ENCODE results near the gene UNC45A. TPM values are rescaled to one million over a fixed set of nuclear protein-coding genes. Genes with fewer than 3 reads are reported as not detected.

UNC45A gene
- total and polyA plus RNA-seq, 2 of the 13 experiments (the other 11 are each of a cell fraction or from before 2014, with no cell fraction given) = 33.8 to 39.7 TPM

DNA sequence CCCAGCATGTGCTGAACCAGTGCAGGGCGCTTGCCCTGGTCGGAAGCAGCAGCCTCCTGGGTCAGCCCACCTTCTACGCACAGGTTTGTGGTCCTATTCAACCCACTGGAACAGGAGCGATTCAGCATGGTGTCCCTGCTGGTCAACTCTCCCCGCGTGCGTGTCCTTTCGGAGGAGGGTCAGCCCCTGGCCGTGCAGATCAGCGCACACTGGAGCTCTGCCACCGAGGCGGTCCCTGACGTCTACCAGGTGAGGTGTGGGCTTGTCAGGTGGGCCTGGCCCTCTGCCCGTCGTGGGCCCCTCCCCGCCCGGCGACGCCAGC is 23.8 kb upstream of the UNC45A start:
- no peak for FAIRE-seq
- 97% methylated on average over 9 of the region's 19 CpGs for WGBS (ENCODE audit: low lambda C conversion rate)
- intact Hi-C loops (cut with micrococcal nuclease; ENCODE audit: unreplicated experiment) (no loop called here), in situ Hi-C loops (cut with HindIII; ENCODE audit: extremely low pct_ligation_motif_present, low pct_unique_long_range_greater_than_20kb) (no loop called here)
- DNase-seq (ENCODE audit: low spot score) = no peak
- Histone ChIP-seq H4K20me1 (ENCODE audit: insufficient read depth, low read length) (no peaks in the 10 kb centered on the region), H3K4me2 (ENCODE audit: low read depth, low read length) (no peak overlapping the region), H3K79me2 (ENCODE audit: insufficient read depth, low read length) (no peaks in the 10 kb centered on the region), H2AFZ (ENCODE audit: low read length) (no peak overlapping the region), H3K9me3 (ENCODE audit: low read length) (no peaks in the 10 kb centered on the region), H3K27ac (ENCODE audit: extremely low read length, insufficient read depth, low read length) (no peak overlapping the region), H3K36me3 (replicated peaks in 1 of 2; ENCODE audit: control insufficient read depth in 1 of 2, insufficient read depth in 2 of 2, low read length in 2 of 2) (peaks cover 22 to 73% of the 10 kb centered on the region in 2 experiments), H3K4me1 (ENCODE audit: insufficient read depth, low read length) (no peaks in the 10 kb centered on the region), H3K27me3 (ENCODE audit: control insufficient read depth in 1 of 2, insufficient read depth in 2 of 2, low read length in 2 of 2) (no peaks in the 10 kb centered on the region), H3K4me3 (replicated peaks in 1 of 3; ENCODE audit: insufficient read depth in 1 of 3, low read depth in 2 of 3, low read length in 3 of 3) (no peak overlapping the region), H3K9ac (ENCODE audit: insufficient read depth, low read depth, low read length) (no peak overlapping the region)
- no TSS peak for BruUV-seq (replicated peaks)
- ChIA-PET CTCF (ENCODE audit: low intra/inter-chr PET ratio, low total read pairs) (no interaction called here), POLR2A (no interaction called here)
- no peak for ATAC-seq
- TF ChIP-seq, protein P1, sequence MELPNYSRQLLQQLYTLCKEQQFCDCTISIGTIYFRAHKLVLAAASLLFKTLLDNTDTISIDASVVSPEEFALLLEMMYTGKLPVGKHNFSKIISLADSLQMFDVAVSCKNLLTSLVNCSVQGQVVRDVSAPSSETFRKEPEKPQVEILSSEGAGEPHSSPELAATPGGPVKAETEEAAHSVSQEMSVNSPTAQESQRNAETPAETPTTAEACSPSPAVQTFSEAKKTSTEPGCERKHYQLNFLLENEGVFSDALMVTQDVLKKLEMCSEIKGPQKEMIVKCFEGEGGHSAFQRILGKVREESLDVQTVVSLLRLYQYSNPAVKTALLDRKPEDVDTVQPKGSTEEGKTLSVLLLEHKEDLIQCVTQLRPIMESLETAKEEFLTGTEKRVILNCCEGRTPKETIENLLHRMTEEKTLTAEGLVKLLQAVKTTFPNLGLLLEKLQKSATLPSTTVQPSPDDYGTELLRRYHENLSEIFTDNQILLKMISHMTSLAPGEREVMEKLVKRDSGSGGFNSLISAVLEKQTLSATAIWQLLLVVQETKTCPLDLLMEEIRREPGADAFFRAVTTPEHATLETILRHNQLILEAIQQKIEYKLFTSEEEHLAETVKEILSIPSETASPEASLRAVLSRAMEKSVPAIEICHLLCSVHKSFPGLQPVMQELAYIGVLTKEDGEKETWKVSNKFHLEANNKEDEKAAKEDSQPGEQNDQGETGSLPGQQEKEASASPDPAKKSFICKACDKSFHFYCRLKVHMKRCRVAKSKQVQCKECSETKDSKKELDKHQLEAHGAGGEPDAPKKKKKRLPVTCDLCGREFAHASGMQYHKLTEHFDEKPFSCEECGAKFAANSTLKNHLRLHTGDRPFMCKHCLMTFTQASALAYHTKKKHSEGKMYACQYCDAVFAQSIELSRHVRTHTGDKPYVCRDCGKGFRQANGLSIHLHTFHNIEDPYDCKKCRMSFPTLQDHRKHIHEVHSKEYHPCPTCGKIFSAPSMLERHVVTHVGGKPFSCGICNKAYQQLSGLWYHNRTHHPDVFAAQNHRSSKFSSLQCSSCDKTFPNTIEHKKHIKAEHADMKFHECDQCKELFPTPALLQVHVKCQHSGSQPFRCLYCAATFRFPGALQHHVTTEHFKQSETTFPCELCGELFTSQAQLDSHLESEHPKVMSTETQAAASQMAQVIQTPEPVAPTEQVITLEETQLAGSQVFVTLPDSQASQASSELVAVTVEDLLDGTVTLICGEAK (IDR thresholded peaks at IDR 0.05) = no peak
- TF ChIP-seq, protein P1 (CRISPR knock-in tag; IDR thresholded peaks at IDR 0.05) = no peak
- TF ChIP-seq KLF9 (CRISPR knock-in tag; IDR thresholded peaks at IDR 0.05; ENCODE audit: low read depth) (no peak), NFE2 (CRISPR knock-in tag; IDR thresholded peaks at IDR 0.05) (no peak), ZNF577 (CRISPR knock-in tag; IDR thresholded peaks at IDR 0.05; ENCODE audit: borderline replicate concordance, low read depth) (no peak), ZNF557 (CRISPR knock-in tag; IDR thresholded peaks at IDR 0.05) (no peak), MAFG (CRISPR knock-in tag; IDR thresholded peaks at IDR 0.05) (no peak), SMARCE1 (IDR thresholded peaks at IDR 0.05; ENCODE audit: borderline replicate concordance) (no peak), MTF2 (CRISPR knock-in tag; IDR thresholded peaks at IDR 0.05; ENCODE audit: borderline replicate concordance) (no peak), HMG20B (CRISPR knock-in tag; conservative IDR thresholded peaks at IDR 0.05) (no peak), POLR2G (IDR thresholded peaks at IDR 0.05; ENCODE audit: low read depth, low read length) (no peak), SAFB2 (CRISPR knock-in tag; IDR thresholded peaks at IDR 0.05; ENCODE audit: borderline replicate concordance, low read depth) (no peak)
- TF ChIP-seq, protein P2, sequence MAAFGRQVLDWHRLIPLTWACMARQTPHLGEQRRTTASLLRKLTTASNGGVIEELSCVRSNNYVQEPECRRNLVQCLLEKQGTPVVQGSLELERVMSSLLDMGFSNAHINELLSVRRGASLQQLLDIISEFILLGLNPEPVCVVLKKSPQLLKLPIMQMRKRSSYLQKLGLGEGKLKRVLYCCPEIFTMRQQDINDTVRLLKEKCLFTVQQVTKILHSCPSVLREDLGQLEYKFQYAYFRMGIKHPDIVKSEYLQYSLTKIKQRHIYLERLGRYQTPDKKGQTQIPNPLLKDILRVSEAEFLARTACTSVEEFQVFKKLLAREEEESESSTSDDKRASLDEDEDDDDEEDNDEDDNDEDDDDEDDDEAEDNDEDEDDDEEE (CRISPR knock-in tag; IDR thresholded peaks at IDR 0.05) = no peak
- TF ChIP-seq, protein P3, sequence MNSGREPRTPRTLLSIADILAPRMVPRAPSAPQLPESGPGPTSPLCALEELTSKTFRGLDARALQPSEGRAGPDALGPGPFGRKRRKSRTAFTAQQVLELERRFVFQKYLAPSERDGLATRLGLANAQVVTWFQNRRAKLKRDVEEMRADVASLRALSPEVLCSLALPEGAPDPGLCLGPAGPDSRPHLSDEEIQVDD (CRISPR knock-in tag; IDR thresholded peaks at IDR 0.05; ENCODE audit: borderline replicate concordance) = no peak

Measured in HepG2 (cell line).